SU-DHL-6 (cell line): ENCODE measurements around the gene TMEM106C.

ENCODE experiments used
- CTCF ChIP-seq: fragments of 200-600 bp; sonication (generic); IDR thresholded peaks from one replicate; pipeline ENCODE4 v1.5.1; 2017; ENCODE audit warnings: antibody characterized with exemption, mild to moderate bottlenecking, low read length, moderate library complexity; ENCODE audit not compliant: insufficient read depth, poor library complexity, severe bottlenecking
- EZH2phosphoT487 ChIP-seq: fragments of 200-600 bp; sonication (generic), shearing (Covaris generic); conservative IDR thresholded peaks from 2 replicates; pipeline ENCODE4 v1.6.1; 2018; ENCODE audit warnings: mild to moderate bottlenecking, antibody characterized with exemption, low read length, moderate library complexity, mixed read lengths

GRCh38 chr12:47986832-47987231 lies 23.4 kb downstream of the TMEM106C start:
- TF ChIP-seq CTCF (no peak), EZH2phosphoT487 (no peak)
